Suppressor macrophage (primary cell): Measurements from ENCODE around the gene MRPL49.
A peak's percentile ranks its signal among the peaks of the same experiment; 100 is the strongest.
"Not testable (repeated sequence)": the region's sequence is repeated elsewhere in the genome, so short reads cannot be mapped to it uniquely, and the experiment has no call there.

Experiments used
- DNase-seq, 4 experiments: peaks; one replicate each; pipeline ENCODE4 v3.0.0-alpha.2; 2020 to 2022

The MRPL49 gene

GRCh38 chr11:65118097-65118837 is 3.9 kb upstream of the MRPL49 start:
- no peak for DNase-seq

GRCh38 chr11:65118891-65119669 is 3.0 kb upstream of the MRPL49 start:
- not testable (repeated sequence) for DNase-seq

- no peak for DNase-seq
These were observed 2.5 kb upstream of the MRPL49 start for GRCh38 chr11:65119670-65119995.

- DNase-seq: no peak
These were observed 1.3 kb upstream of the MRPL49 start for GRCh38 chr11:65120831-65121230.

- peak; percentile 44 to 60 (median 46) for DNase-seq
These were observed 665 bp upstream of the MRPL49 start for GRCh38 chr11:65121447-65121864.

GRCh38 chr11:65124480-65125196 is 2.5 kb downstream of the MRPL49 start:
- DNase-seq: no peak

GRCh38 chr11:65125197-65126056 is 3.3 kb downstream of the MRPL49 start:
- no peak for DNase-seq

- peak in 1 of 4 experiments; percentile 4 for DNase-seq
These were observed 4.6 kb downstream of the MRPL49 start for GRCh38 chr11:65126624-65127274.

- no peak for DNase-seq
These were observed 5.5 kb downstream of the MRPL49 start for GRCh38 chr11:65127473-65128181.

GRCh38 chr11:65128182-65129145 is 6.3 kb downstream of the MRPL49 start:
- peak in 1 of 4 experiments; percentile 1 for DNase-seq

GRCh38 chr11:65129649-65130441 is 7.7 kb downstream of the MRPL49 start:
- DNase-seq: peak in 1 of 4 experiments; percentile 1

GRCh38 chr11:65130631-65131416 is 8.7 kb downstream of the MRPL49 start:
- peak in 1 of 4 experiments; percentile 1 for DNase-seq

- no peak for DNase-seq
These were observed 9.3 kb downstream of the MRPL49 start for GRCh38 chr11:65131417-65131776.

GRCh38 chr11:65131895-65132237 is 9.7 kb downstream of the MRPL49 start:
- DNase-seq: no peak

- peak in 1 of 4 experiments; percentile 1 for DNase-seq
These were observed 10.3 kb downstream of the MRPL49 start for GRCh38 chr11:65132238-65132987.

GRCh38 chr11:65132988-65133700 is 11.0 kb downstream of the MRPL49 start:
- peak in 3 of 4 experiments; percentile 51 to 68 (median 66) for DNase-seq

- DNase-seq: peak in 2 of 4 experiments; percentile 20 to 23
These were observed 11.6 kb downstream of the MRPL49 start for GRCh38 chr11:65133724-65134123.
